Neural cell (in vitro differentiated cells): Measurements from ENCODE around the gene RFX2. TPM values are rescaled to one million over a fixed set of nuclear protein-coding genes. Genes with fewer than 3 reads are reported as not detected.
"Not testable (repeated sequence)": the region's sequence is repeated elsewhere in the genome, so short reads cannot be mapped to it uniquely, and the experiment has no call there.

ENCODE experiments used
- H2AFZ ChIP-seq: fragments of 200-600, 300-800 bp; sonication (generic), shearing (Covaris generic); 2 replicates; pipeline ENCODE4 v1.6.0; 2014; ENCODE audit warnings: low read depth, mild to moderate bottlenecking, antibody characterized with exemption, low read length, moderate library complexity
- H3F3A ChIP-seq: fragments of 200-600 bp; shearing (Covaris generic); 2 replicates; pipeline ENCODE4 v1.6.1; 2016; ENCODE audit warnings: mild to moderate bottlenecking, moderate library complexity, mixed read lengths, antibody characterized with exemption, low read length; ENCODE audit not compliant: insufficient read depth, poor library complexity, severe bottlenecking
- H3K27ac ChIP-seq: fragments of 200-600, 300-800 bp; sonication (generic), shearing (Covaris generic); 2 replicates; pipeline ENCODE4 v1.5.1; 2014; ENCODE audit warnings: mild to moderate bottlenecking, low read length, moderate library complexity
- H3K27me3 ChIP-seq: fragments of 300-800, 200-600 bp; sonication (generic), shearing (Covaris generic); 2 replicates; pipeline ENCODE4 v1.6.0; 2014; ENCODE audit warnings: mild to moderate bottlenecking, low read depth, low read length, moderate library complexity; ENCODE audit not compliant: insufficient read depth
- H3K36me3 ChIP-seq: fragments of 300-800, 200-600 bp; sonication (generic), shearing (Covaris generic); 2 replicates; pipeline ENCODE4 v1.5.1; 2014; ENCODE audit warnings: mild to moderate bottlenecking, antibody characterized with exemption, low read length, moderate library complexity; ENCODE audit not compliant: insufficient read depth
- H3K4me2 ChIP-seq: fragments of 300-800, 200-600 bp; sonication (generic), shearing (Covaris generic); 2 replicates; pipeline ENCODE4 v1.6.0; 2014; ENCODE audit warnings: mild to moderate bottlenecking, low read length
- H3K4me3 ChIP-seq: fragments of 300-800, 200-600 bp; sonication (generic), shearing (Covaris generic); 2 replicates; pipeline ENCODE4 v1.5.1; 2014; ENCODE audit warnings: mild to moderate bottlenecking, low read length, moderate library complexity
- H3K79me2 ChIP-seq: fragments of 200-600 bp; shearing (Covaris generic); replicated peaks from 2 replicates; pipeline ENCODE4 v1.6.0; 2014; ENCODE audit warnings: mild to moderate bottlenecking, low read length, moderate library complexity; ENCODE audit not compliant: insufficient read depth
- H3K9ac ChIP-seq: fragments of 300-800, 200-600 bp; sonication (generic), shearing (Covaris generic); 2 replicates; pipeline ENCODE4 v1.6.1; 2016; ENCODE audit warnings: mild to moderate bottlenecking, low read length, mixed read lengths
- H3K9me2 ChIP-seq: fragments of 200-600 bp; shearing (Covaris generic); 2 replicates; pipeline ENCODE4 v1.6.1; 2016; ENCODE audit warnings: mild to moderate bottlenecking, low read length, mixed read lengths; ENCODE audit not compliant: insufficient read depth
- H3K9me3 ChIP-seq: fragments of 200-600, 300-800 bp; sonication (generic), shearing (Covaris generic); 2 replicates; pipeline ENCODE4 v1.6.1; 2016; ENCODE audit warnings: mild to moderate bottlenecking, mixed run types, low read length, moderate library complexity, mixed read lengths
- H4K20me1 ChIP-seq: fragments of 200-600 bp; shearing (Covaris generic); 2 replicates; pipeline ENCODE4 v1.6.1; 2016; ENCODE audit warnings: mild to moderate bottlenecking, mixed run types; ENCODE audit not compliant: insufficient read depth
- EP300 ChIP-seq: fragments of 450-650 bp; conservative IDR thresholded peaks from 2 replicates; pipeline ENCODE4 v1.6.1; 2014; ENCODE audit warnings: antibody characterized with exemption, mild to moderate bottlenecking, moderate library complexity; ENCODE audit not compliant: poor library complexity, severe bottlenecking
- EZH2 ChIP-seq: fragments of 200-600, 300-800 bp; shearing (Covaris generic), sonication (generic); IDR thresholded peaks from 2 replicates; pipeline ENCODE4 v1.6.1; 2014; ENCODE audit warnings: antibody characterized with exemption, low read length, borderline replicate concordance, mild to moderate bottlenecking; ENCODE audit not compliant: insufficient read depth, poor library complexity, severe bottlenecking
- MXI1 ChIP-seq: fragments of 450-650 bp; conservative IDR thresholded peaks from 2 replicates; pipeline ENCODE4 v1.6.1; 2014; ENCODE audit warnings: antibody characterized with exemption, mild to moderate bottlenecking; ENCODE audit not compliant: poor library complexity, severe bottlenecking
- POLR2AphosphoS5 ChIP-seq: IDR thresholded peaks from 2 replicates; pipeline ENCODE4 v1.6.1; 2012
- RAD21 ChIP-seq: fragments of 450-650 bp; conservative IDR thresholded peaks from 2 replicates; pipeline ENCODE4 v1.6.1; 2014; ENCODE audit warnings: antibody characterized with exemption, mild to moderate bottlenecking, moderate library complexity
- REST ChIP-seq: IDR thresholded peaks from 2 replicates; pipeline ENCODE4 v1.6.1; 2012; ENCODE audit warnings: borderline replicate concordance
- SMC3 ChIP-seq: fragments of 450-650 bp; conservative IDR thresholded peaks from 2 replicates; pipeline ENCODE4 v1.6.1; 2014; ENCODE audit warnings: antibody characterized with exemption, mild to moderate bottlenecking, moderate library complexity; ENCODE audit not compliant: poor library complexity
- TAF1 ChIP-seq: IDR thresholded peaks from 2 replicates; pipeline ENCODE4 v1.6.1; 2012; ENCODE audit warnings: low read depth
- polyA plus RNA-seq: library from polyadenylated mRNA; depleted of rRNA; stranded (reverse); fragments of >200 nt; gene quantifications from 2 replicates; pipeline ENCODE4 v1.2.3, GENCODE V29; 2014
- TF ChIP-seq, protein P1 (sequence below): fragments of 450-650 bp; IDR thresholded peaks from 2 replicates; pipeline ENCODE4 v1.5.1; 2014; ENCODE audit warnings: antibody characterized with exemption, mild to moderate bottlenecking, moderate library complexity; ENCODE audit not compliant: poor library complexity, severe bottlenecking

Gene RFX2
- polyA plus RNA-seq, 1 donor from 2014 or later: 0.69 TPM

DNA sequence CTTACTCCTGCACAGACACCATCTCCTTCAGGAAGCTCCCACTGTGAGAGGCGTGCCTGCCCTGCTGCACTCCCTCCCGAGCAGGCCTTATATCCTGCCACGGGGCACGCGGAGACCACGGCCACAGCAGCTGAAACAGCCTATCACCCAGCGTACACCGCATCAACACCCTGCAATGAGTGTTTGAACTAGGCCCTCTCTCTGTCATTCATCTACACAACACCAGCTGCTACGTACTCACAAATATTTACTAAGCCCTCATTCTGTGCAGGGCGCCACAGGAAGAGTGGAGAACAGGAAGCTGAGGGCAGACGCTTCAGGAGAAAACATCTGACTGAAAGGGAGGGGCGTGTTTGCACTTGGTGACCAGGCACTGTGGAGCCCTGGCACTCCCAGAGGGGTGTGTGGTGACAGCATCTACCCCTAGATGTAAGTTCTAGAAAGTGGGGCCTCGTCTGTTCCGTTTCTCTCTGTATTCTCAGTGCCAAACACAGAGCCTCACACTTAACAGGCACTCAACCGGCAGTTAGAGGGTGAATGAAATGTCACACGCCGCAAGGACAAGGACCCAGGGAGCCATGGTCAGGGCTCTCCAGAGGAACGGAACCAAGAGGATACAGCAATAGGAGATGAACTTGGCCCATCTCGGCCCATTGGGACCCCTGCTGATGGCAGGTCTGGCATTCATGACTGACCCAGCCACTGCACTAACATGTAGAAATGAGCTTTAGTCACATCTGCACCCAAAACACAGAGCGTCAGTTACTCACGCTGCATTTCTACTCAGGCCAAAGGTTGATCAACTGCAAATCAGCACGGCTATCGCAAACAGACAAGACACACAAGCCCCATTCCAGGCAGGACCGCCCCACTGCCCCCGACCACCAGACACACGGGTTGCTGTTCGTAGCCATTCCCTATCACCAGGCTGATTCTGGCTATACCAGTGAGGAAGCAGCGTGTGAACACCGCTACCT lies 148.0 kb downstream of the RFX2 start:
- no peaks in the 10 kb centered on the region for H3K9me3 ChIP-seq
- no peak overlapping the region for H3K9ac ChIP-seq
- H3F3A ChIP-seq: no peaks in the 10 kb centered on the region
- H3K9me2 ChIP-seq: no peaks in the 10 kb centered on the region
- no peak overlapping the region for H3K27ac ChIP-seq
- peaks cover 9% of the 10 kb centered on the region for H4K20me1 ChIP-seq
- peaks cover 56% of the 10 kb centered on the region for H3K79me2 ChIP-seq
- no peak overlapping the region for H2AFZ ChIP-seq
- no peaks in the 10 kb centered on the region for H3K27me3 ChIP-seq
- no peak overlapping the region for H3K4me3 ChIP-seq
- H3K4me2 ChIP-seq: no peak overlapping the region
- no peaks in the 10 kb centered on the region for H3K36me3 ChIP-seq
- no peak for TF ChIP-seq TAF1
- TF ChIP-seq REST: no peak
- TF ChIP-seq, protein P1, sequence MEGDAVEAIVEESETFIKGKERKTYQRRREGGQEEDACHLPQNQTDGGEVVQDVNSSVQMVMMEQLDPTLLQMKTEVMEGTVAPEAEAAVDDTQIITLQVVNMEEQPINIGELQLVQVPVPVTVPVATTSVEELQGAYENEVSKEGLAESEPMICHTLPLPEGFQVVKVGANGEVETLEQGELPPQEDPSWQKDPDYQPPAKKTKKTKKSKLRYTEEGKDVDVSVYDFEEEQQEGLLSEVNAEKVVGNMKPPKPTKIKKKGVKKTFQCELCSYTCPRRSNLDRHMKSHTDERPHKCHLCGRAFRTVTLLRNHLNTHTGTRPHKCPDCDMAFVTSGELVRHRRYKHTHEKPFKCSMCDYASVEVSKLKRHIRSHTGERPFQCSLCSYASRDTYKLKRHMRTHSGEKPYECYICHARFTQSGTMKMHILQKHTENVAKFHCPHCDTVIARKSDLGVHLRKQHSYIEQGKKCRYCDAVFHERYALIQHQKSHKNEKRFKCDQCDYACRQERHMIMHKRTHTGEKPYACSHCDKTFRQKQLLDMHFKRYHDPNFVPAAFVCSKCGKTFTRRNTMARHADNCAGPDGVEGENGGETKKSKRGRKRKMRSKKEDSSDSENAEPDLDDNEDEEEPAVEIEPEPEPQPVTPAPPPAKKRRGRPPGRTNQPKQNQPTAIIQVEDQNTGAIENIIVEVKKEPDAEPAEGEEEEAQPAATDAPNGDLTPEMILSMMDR: no peak
- TF ChIP-seq EP300: no peak
- no peak for TF ChIP-seq EZH2
- no peak for TF ChIP-seq RAD21
- no peak for TF ChIP-seq MXI1
- TF ChIP-seq POLR2AphosphoS5: no peak
- no peak for TF ChIP-seq SMC3

GRCh38 chr19:5961641-5961968 lies 148.7 kb downstream of the RFX2 start:
- H3K4me2 ChIP-seq, H3K4me3 ChIP-seq, H2AFZ ChIP-seq: not testable (repeated sequence)

More at GRCh38 chr19:5961641-5961968, 148.7 kb downstream of the RFX2 start:
- H3K36me3 ChIP-seq, H3K27me3 ChIP-seq, H3K9ac ChIP-seq, H4K20me1 ChIP-seq, H3K27ac ChIP-seq, H3K9me3 ChIP-seq, H3K9me2 ChIP-seq, H3F3A ChIP-seq: not testable (repeated sequence)
- peaks cover 61% of the 10 kb centered on the region for H3K79me2 ChIP-seq
